ENCODE results near the gene CTSH.
"Not testable (repeated sequence)": the region's sequence is repeated elsewhere in the genome, so short reads cannot be mapped to it uniquely, and the experiment has no call there.

Gene CTSH

GRCh38 chr15:78921940-78922339 lies 22.9 kb downstream of the CTSH start:
- DNase-seq = no peak

DNA sequence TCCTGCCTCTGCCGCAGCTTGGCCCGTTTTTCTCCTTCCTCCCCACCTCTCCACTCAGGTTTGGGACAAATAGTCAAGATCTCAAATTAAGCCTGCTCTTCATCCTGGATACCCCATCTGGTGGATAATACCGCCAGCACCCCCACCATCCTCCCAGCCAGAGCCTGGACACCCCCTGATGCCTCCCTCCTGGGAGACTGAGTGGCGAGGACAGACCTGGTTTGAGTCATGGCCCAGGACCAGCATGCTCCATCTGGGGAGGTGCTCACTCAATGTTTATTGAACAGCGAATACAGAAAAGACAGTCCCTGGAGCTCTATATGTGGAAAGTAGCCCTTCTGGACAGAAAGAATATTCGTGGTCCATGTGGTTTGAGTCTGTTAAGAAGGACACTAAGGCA lies 23.3 kb downstream of the CTSH start:
- DNase-seq = no peak

GRCh38 chr15:78917888-78918287 lies 27.0 kb downstream of the CTSH start:
- DNase-seq = no peak

DNA sequence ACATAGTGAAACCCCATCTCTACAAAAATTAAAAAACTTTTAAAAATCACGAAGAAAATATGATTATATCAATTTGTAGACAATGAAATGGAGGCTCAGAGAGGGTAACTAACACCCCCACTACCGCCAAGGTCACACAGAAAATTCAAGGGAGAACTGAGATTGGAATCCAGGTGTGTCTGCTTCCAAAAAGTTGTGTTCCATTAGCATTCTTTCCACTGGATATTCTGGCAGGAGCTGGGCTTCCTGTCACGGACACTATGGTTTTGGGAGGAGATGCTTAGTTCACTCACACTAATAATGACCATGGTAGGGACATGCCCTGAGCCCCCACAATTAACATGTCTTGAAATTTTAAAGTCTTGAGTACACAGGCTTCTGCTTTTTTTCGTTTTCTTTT lies 28.8 kb downstream of the CTSH start:
- no peak for DNase-seq

- DNase-seq = no peak
These were observed 29.3 kb downstream of the CTSH start for GRCh38 chr15:78915341-78916087.

DNA sequence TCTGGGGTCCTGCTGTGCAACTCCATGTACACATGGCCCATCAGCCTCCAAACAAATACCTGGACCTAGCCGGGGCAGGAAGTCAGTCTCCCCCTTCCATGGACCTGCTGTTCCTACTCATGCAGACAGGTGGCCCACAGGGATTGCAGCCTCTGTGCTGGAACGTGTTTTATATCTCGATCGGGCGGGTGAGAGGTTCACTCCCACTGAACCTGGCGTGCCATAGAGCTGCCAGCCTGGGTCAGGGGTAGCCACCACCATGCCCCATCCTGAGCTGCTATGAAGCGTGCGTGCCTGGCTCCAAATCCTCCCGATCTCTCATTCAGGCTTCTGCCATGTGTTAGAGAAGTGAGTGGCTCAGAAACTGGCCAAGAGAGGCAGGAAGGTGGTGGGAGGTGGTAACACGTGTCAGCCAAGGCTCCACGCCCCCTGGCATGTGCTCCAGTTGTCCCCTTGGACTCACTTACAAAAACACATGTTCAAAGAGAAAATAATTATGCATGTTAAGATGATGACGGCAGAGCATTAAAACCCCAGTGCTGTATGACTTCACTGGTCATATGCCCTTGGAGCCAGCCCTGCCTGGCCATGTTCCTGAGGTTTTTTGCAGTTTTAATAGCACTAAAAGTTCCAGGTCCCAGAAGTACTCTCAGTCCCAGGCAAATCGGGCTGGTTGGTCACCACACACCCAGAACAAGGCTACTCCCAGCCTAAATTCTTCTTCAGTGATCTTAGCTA lies 30.6 kb downstream of the CTSH start:
- no peak for DNase-seq

DNA sequence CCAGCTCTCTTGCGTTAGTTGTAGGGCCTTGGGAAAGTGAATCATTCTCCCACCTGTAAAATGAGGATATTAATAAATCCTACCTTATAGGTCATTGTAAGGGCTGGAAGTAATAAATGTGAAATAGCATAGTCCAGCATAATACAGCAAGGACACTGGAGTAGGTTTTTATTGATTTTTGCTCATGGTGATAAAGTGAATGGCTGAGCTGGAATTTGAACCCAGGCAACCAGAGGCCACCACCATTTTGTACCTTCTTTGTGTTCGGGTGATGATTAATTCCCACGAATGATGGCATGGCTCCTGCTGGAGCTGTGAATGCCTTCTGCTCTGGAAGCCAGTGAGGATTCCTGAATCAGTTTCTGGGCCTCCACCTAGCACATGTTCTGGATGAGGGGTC lies 31.8 kb downstream of the CTSH start:
- DNase-seq = no peak

DNA sequence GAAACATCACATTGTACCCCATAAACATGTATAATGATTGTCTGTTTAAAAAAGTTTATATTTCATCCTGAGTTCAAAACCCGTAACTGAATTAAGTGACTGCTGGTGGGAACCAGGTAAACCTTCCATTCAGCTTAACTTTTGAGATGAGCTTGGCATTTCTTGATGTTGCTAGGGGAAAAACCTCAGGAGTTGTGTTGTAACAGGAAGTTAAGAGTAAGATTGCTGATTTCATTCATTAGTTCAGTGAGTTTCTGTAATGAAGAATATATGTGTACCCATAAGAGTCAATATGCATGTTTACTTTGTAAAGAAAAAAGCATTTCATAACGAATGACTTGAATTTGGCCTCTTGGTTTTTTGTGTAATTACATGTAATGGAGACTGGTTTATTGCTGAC lies 32.5 kb downstream of the CTSH start:
- DNase-seq = no peak

GRCh38 chr15:78910271-78910670 lies 34.6 kb downstream of the CTSH start:
- DNase-seq = no peak

DNA sequence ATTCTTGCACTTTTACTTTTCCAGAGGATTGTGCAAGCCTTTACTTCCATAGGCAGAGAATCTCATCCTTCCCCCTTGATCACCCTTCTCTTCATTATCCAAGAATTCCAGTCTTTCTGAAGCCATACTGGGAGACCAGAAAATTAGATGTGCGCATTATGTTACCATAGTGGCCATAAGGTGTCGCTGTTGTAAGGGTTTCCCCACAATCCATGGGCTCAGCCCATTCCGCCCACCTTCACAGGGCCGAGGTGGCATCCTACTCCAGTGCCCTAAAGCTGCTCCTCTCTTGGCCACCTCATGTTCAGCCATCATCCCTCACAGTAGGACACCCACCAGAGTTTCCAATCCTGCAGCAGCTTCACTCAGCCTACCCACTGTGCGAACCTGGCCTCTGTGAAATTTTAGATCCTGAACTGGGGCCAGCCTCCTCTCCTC lies 35.0 kb downstream of the CTSH start:
- DNase-seq = no peak

- DNase-seq = no peak
These were observed 35.6 kb downstream of the CTSH start for GRCh38 chr15:78909160-78909695.

- DNase-seq = no peak
These were observed 37.3 kb downstream of the CTSH start for GRCh38 chr15:78907577-78907976.

DNA sequence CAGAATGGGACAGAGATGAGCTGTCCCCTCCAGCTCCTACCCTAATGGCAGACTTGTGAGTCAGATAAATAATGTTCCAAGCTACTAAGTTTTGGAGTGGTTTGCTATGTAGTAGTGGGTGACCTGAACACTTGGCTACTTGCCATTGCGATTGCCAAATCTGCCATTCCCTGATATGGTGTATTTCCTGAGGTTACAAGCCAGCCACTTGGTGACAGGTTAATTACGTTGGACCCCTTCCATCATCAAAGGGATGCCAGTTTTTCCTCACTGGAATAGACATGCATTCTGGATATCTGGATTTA lies 38.6 kb downstream of the CTSH start:
- DNase-seq = no peak

- no peak for DNase-seq
These were observed 40.1 kb downstream of the CTSH start for GRCh38 chr15:78904599-78905358.

GRCh38 chr15:78902281-78903032 lies 42.4 kb downstream of the CTSH start:
- not testable (repeated sequence) for DNase-seq

DNA sequence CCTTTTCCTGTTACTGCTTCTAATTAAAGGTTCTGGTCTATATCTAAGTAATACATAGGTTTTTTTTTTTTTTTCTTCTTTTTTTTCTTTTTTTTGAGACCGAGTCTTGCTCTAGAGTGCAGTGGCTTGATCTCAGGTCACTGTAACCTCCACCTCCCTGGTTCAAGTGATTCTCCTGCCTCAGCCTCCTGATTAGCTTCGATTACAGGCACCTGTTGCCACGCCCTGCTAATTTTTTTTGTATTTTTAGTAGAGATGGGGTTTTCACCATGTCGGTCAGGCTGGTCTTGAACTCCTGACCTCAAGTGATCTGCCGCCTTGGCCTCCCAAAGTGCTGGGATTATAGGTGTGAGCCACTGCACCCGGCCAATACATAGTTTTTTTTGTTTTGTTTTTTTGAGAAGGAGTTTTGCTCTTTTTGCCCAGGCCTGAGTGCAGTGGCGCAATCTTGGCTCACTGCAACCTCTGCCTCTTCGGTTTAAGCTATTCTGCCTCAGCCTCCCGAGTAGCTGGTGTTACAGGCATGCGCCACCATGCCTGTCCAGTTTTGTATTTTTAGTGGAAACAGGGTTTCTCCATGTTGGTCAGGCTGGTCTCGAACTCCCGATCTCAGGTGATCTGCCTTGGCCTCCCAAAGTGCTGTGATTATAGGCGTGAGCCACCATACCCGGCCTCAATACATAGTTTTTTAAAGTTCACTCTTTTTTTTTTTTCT lies 43.9 kb downstream of the CTSH start:
- not testable (repeated sequence) for DNase-seq

GRCh38 chr15:78898540-78898939 lies 46.3 kb downstream of the CTSH start:
- no peak for DNase-seq

DNA sequence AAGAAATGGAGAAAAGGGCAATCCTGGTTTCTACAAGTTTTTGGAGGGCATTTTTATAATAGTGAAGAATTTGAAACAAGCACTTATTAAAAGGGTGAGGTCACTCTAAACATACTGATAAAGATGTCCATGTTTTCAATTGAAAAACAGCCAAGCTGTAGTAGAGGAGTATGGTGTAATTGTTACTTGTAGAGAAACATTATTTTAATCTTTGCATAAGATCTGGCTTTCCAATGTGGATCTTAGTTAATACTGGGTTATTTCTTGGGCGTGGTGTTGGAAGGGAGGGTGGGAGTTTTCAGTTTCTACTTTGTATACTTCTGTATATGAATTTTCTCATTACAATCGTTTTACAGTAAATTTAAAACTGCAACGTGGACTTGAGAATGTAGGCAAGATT lies 49.4 kb downstream of the CTSH start:
- no peak for DNase-seq

- DNase-seq = no peak
These were observed 51.3 kb downstream of the CTSH start for GRCh38 chr15:78893538-78893937.

GRCh38 chr15:78889000-78889399 lies 55.8 kb downstream of the CTSH start:
- DNase-seq = no peak

GRCh38 chr15:78881681-78882080 lies 63.2 kb downstream of the CTSH start:
- no peak for DNase-seq

GRCh38 chr15:78880813-78881212 lies 64.0 kb downstream of the CTSH start:
- DNase-seq = no peak

DNA sequence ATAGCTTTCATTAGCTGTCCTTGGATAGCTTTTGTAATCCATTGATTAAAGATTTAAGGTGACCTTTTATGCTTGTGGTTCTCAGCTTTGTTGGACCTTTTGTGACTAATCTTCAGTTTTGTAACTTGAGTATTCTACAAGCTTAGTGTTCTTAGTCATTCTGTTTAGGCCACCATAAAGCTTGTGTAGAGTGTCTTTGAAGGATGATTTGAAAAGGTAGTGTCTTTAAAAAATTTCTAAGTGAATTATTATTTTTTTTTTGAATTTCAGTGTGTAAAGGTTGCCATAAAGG lies 64.7 kb downstream of the CTSH start:
- no peak for DNase-seq
